ENCODE results near the gene NCOA3. TPM values are rescaled to one million over a fixed set of nuclear protein-coding genes. Genes with fewer than 3 reads are reported as not detected.
"Not testable (repeated sequence)": the region's sequence is repeated elsewhere in the genome, so short reads cannot be mapped to it uniquely, and the experiment has no call there.

NCOA3 gene
- total RNA-seq, 2 experiments from 2014 or later, result 59.9 to 65.4 TPM

GRCh38 chr20:47461120-47461685 is 40.5 kb upstream of the NCOA3 start:
- intact Hi-C loops (cut with DNase I, micrococcal nuclease), result no loop called here
- Mint-ChIP-seq H3K4me3 (no peak overlapping the region), H3K4me1 (ENCODE audit: low read depth) (no peaks in the 10 kb centered on the region), H3K27ac (no peak overlapping the region), H3K27me3 (no peaks in the 10 kb centered on the region), H3K36me3 (ENCODE audit: low read depth) (no peaks in the 10 kb centered on the region), H3K9me3 (no peaks in the 10 kb centered on the region)
- no peak for TF ChIP-seq CTCF (IDR thresholded peaks at IDR 0.05)
- no peaks in the 10 kb centered on the region for H3K27me3 ChIP-seq (ENCODE audit: control insufficient read depth in 1 of 2, insufficient read depth in 2 of 2, low read length in 2 of 2)
- H3K27ac ChIP-seq (ENCODE audit: low read depth in 1 of 2, low read length in 2 of 2), result no peak overlapping the region
- POLR2A ChIA-PET, result no interaction called here
- H3K36me3 ChIP-seq (ENCODE audit: insufficient read depth, low read length), result no peaks in the 10 kb centered on the region
- no peak for DNase-seq
- H3K4me3 ChIP-seq (ENCODE audit: low read length), result no peak overlapping the region
- no peak for ATAC-seq (ENCODE audit: poor library complexity)
- CTCF ChIA-PET, result no interaction called here
- no peaks in the 10 kb centered on the region for H3K4me1 ChIP-seq (ENCODE audit: insufficient read depth, low read length)
- H3K9me3 ChIP-seq (ENCODE audit: control insufficient read depth in 1 of 2, insufficient read depth in 1 of 2, low read length in 2 of 2), result no peaks in the 10 kb centered on the region

- ATAC-seq (ENCODE audit: poor library complexity); POLR2A ChIA-PET; H3K27ac ChIP-seq (ENCODE audit: low read depth in 1 of 2, low read length in 2 of 2); H3K9me3 Mint-ChIP-seq; H3K27ac Mint-ChIP-seq; H3K36me3 ChIP-seq (ENCODE audit: insufficient read depth, low read length); H3K36me3 Mint-ChIP-seq (ENCODE audit: low read depth); H3K4me3 Mint-ChIP-seq; H3K9me3 ChIP-seq (ENCODE audit: control insufficient read depth in 1 of 2, insufficient read depth in 1 of 2, low read length in 2 of 2); H3K27me3 Mint-ChIP-seq; DNase-seq; intact Hi-C loops (cut with DNase I, micrococcal nuclease); H3K4me1 ChIP-seq (ENCODE audit: insufficient read depth, low read length); H3K4me3 ChIP-seq (ENCODE audit: low read length); H3K4me1 Mint-ChIP-seq (ENCODE audit: low read depth); H3K27me3 ChIP-seq (ENCODE audit: control insufficient read depth in 1 of 2, insufficient read depth in 2 of 2, low read length in 2 of 2); CTCF ChIA-PET: not testable (repeated sequence)
Observed at GRCh38 chr20:47461906-47462305, 39.8 kb upstream of the NCOA3 start.

GRCh38 chr20:47464380-47465101 is 37.1 kb upstream of the NCOA3 start:
- Histone ChIP-seq H3K4me3 (ENCODE audit: low read length) (no peak overlapping the region), H3K9me3 (ENCODE audit: control insufficient read depth in 1 of 2, insufficient read depth in 1 of 2, low read length in 2 of 2) (no peaks in the 10 kb centered on the region), H3K36me3 (ENCODE audit: insufficient read depth, low read length) (no peaks in the 10 kb centered on the region), H3K27me3 (ENCODE audit: control insufficient read depth in 1 of 2, insufficient read depth in 2 of 2, low read length in 2 of 2) (no peaks in the 10 kb centered on the region), H3K4me1 (ENCODE audit: insufficient read depth, low read length) (no peaks in the 10 kb centered on the region), H3K27ac (ENCODE audit: low read depth in 1 of 2, low read length in 2 of 2) (no peak overlapping the region)
- no peaks in the 10 kb centered on the region for H3K27me3 Mint-ChIP-seq
- ChIA-PET POLR2A (no interaction called here), CTCF (no interaction called here)
- no peaks in the 10 kb centered on the region for H3K36me3 Mint-ChIP-seq (ENCODE audit: low read depth)
- no peaks in the 10 kb centered on the region for H3K9me3 Mint-ChIP-seq
- ATAC-seq (ENCODE audit: poor library complexity) (no peak), DNase-seq (peak in 2 of 14 experiments; percentile 29 to 43)
- intact Hi-C loops (cut with DNase I, micrococcal nuclease), result no loop called here
- TF ChIP-seq CTCF (IDR thresholded peaks at IDR 0.05), result no peak
- no peaks in the 10 kb centered on the region for H3K4me1 Mint-ChIP-seq (ENCODE audit: low read depth)
- H3K27ac Mint-ChIP-seq, result no peak overlapping the region
- no peak overlapping the region for H3K4me3 Mint-ChIP-seq

Data from CD4-positive, alpha-beta T cell (primary cell).